ENCODE data around the gene MYH4. TPM values are rescaled to one million over a fixed set of nuclear protein-coding genes. Genes with fewer than 3 reads are reported as not detected.

The MYH4 gene
- total RNA-seq (ENCODE audit: unreplicated experiment): not detected
- long read RNA-seq: 0 reads

DNA sequence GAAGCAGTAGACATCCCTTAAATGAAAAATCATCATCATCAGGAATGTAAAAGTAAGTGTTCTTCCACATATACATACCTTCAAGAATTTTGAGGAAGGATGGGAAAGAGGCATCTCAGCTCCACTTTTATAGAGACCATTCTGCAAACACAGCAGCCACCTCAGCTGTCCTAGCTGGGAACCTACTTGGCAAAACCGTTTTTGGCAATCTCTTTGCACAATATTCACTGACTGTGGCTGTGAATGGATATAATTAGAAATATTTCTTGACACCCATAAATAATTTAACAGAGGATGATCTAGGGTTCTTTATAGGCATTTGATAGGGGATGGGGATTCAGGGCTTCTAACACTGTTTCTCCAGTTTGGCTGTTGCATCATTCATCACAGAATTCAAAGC lies at the start of gene MYH4:
MYH4 (minus strand) TSS at position 101 of the 400 bp plus-strand sequence. CDS start 2,814 bp downstream, outside the sequence.
- no peak for DNase-seq

DNA sequence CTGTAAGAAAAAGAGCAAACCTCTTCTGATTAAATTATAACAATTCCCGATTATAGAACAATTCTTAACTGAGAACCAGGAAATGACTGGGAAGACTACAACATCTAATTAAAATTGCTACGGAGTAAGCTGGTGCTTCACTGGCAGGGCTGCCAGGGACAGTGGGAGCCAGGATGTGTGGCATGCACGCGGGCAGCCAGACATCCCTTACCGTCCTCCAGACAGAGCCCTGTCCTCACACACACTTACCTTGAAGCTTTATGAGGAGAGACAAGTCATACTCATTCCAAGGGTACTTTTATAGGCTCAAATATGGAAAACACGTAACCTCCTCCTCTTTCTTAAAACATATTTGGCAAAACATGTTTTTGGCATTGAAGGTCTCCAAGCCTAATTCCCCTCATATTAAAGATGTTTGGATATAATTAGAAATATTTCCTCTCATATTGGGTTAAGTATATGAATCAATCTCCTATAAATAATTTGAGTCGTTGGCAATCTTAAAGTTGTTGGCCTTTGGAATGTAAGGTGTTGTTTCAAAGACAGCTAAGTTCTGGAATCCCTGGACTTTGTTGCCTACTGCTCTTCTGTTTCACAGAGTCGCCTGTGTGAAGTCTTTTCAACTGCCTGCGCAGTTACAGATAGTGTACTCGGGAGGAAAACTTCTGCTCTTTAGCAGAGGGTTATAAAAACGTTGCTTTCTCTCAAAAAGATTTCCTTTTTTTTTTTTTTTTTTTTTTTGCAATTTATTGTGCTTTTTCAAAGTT lies 49.1 kb upstream of the MYH4 start, which contains the start of gene MYH1:
MYH1 (minus strand) TSS at position 272 of the 767 bp plus-strand sequence. CDS start 1,900 bp downstream, outside the sequence.
- Mint-ChIP-seq H3K4me1 (ENCODE audit: low read depth, unreplicated experiment) (no peaks in the 10 kb centered on the region), H3K27me3 (ENCODE audit: unreplicated experiment) (no peaks in the 10 kb centered on the region), H3K36me3 (ENCODE audit: unreplicated experiment) (no peaks in the 10 kb centered on the region), H3K27ac (ENCODE audit: unreplicated experiment) (no peak within 1 kb of the TSS), H3K9me3 (ENCODE audit: unreplicated experiment) (no peaks in the 10 kb centered on the region), H3K4me3 (ENCODE audit: unreplicated experiment) (no peak within 1 kb of the TSS)
- DNase-seq: no peak
- TF ChIP-seq, protein P1, sequence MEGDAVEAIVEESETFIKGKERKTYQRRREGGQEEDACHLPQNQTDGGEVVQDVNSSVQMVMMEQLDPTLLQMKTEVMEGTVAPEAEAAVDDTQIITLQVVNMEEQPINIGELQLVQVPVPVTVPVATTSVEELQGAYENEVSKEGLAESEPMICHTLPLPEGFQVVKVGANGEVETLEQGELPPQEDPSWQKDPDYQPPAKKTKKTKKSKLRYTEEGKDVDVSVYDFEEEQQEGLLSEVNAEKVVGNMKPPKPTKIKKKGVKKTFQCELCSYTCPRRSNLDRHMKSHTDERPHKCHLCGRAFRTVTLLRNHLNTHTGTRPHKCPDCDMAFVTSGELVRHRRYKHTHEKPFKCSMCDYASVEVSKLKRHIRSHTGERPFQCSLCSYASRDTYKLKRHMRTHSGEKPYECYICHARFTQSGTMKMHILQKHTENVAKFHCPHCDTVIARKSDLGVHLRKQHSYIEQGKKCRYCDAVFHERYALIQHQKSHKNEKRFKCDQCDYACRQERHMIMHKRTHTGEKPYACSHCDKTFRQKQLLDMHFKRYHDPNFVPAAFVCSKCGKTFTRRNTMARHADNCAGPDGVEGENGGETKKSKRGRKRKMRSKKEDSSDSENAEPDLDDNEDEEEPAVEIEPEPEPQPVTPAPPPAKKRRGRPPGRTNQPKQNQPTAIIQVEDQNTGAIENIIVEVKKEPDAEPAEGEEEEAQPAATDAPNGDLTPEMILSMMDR (IDR thresholded peaks at IDR 0.05; ENCODE audit: partially characterized antibody, unreplicated experiment): no peak

More for the DNA sequence above, at the start of gene MYH4:
- H3K27ac Mint-ChIP-seq (ENCODE audit: unreplicated experiment): no peak within 1 kb of the TSS
- no peaks in the 10 kb centered on the region for H3K36me3 Mint-ChIP-seq (ENCODE audit: unreplicated experiment)
- no peaks in the 10 kb centered on the region for H3K9me3 Mint-ChIP-seq (ENCODE audit: unreplicated experiment)
- H3K4me1 Mint-ChIP-seq (ENCODE audit: low read depth, unreplicated experiment): no peaks in the 10 kb centered on the region
- H3K27me3 Mint-ChIP-seq (ENCODE audit: unreplicated experiment): no peaks in the 10 kb centered on the region
- no peak within 1 kb of the TSS for H3K4me3 Mint-ChIP-seq (ENCODE audit: unreplicated experiment)
- TF ChIP-seq, protein P1 (IDR thresholded peaks at IDR 0.05; ENCODE audit: partially characterized antibody, unreplicated experiment): no peak

DNA sequence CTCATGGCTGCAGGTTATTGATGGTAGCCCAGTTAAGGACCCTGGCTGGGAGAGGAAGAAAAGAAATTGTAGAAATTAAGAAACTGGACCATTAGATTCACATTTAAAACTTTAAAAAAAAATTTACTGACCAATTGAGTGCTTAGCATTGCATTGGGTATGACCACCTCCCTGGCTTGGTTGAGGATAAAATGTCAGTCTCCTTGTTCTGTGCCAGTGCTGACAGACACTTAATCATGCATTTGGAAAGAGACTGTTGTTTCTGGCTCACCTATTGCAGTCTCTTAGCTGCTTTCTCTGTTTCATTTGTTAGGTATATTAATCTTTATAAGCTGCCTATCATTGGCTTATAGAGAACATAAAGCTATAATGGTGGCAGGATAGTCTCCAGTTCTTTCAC lies 47.3 kb upstream of the MYH4 start:
- Mint-ChIP-seq H3K4me1 (ENCODE audit: low read depth, unreplicated experiment) (no peaks in the 10 kb centered on the region), H3K27ac (ENCODE audit: unreplicated experiment) (no peak overlapping the region), H3K36me3 (ENCODE audit: unreplicated experiment) (no peaks in the 10 kb centered on the region), H3K27me3 (ENCODE audit: unreplicated experiment) (no peaks in the 10 kb centered on the region), H3K9me3 (ENCODE audit: unreplicated experiment) (no peaks in the 10 kb centered on the region), H3K4me3 (ENCODE audit: unreplicated experiment) (no peak overlapping the region)
- TF ChIP-seq, protein P1 (IDR thresholded peaks at IDR 0.05; ENCODE audit: partially characterized antibody, unreplicated experiment): no peak
- DNase-seq: no peak

DNA sequence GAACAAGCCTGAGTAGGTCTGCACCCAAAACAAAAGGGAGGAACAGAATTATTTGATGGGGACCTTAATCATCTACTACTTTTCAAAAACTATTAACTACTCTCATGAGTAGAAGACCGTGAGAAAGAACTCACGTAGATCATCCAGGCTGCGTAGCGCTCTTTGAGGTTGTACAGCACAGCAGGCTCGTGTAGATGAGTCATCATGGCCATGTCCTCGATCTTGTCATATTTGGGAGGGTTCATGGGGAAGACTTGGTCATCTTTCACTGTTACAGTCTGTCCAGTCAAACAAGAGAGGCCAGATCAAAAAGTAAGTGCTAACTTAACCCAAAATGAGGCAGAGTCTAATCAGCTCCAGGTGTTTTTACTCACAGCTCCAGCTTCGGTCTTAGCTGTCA lies 46.7 kb upstream of the MYH4 start:
- no peak overlapping the region for H3K27ac Mint-ChIP-seq (ENCODE audit: unreplicated experiment)
- H3K27me3 Mint-ChIP-seq (ENCODE audit: unreplicated experiment): no peaks in the 10 kb centered on the region
- no peaks in the 10 kb centered on the region for H3K36me3 Mint-ChIP-seq (ENCODE audit: unreplicated experiment)
- H3K4me3 Mint-ChIP-seq (ENCODE audit: unreplicated experiment): no peak overlapping the region
- TF ChIP-seq, protein P1 (IDR thresholded peaks at IDR 0.05; ENCODE audit: partially characterized antibody, unreplicated experiment): no peak
- DNase-seq: no peak
- no peaks in the 10 kb centered on the region for H3K4me1 Mint-ChIP-seq (ENCODE audit: low read depth, unreplicated experiment)
- no peaks in the 10 kb centered on the region for H3K9me3 Mint-ChIP-seq (ENCODE audit: unreplicated experiment)

Measured in glutamatergic neuron (in vitro differentiated cells).